ENCODE measurements around the gene LAMA2. TPM values are rescaled to one million over a fixed set of nuclear protein-coding genes. Genes with fewer than 3 reads are reported as not detected.

LAMA2 gene
- total and polyA plus RNA-seq, 2 donors (not counting 1 experiment from before 2014, with no cell fraction given), result 19.5 to 67.5 TPM

DNA sequence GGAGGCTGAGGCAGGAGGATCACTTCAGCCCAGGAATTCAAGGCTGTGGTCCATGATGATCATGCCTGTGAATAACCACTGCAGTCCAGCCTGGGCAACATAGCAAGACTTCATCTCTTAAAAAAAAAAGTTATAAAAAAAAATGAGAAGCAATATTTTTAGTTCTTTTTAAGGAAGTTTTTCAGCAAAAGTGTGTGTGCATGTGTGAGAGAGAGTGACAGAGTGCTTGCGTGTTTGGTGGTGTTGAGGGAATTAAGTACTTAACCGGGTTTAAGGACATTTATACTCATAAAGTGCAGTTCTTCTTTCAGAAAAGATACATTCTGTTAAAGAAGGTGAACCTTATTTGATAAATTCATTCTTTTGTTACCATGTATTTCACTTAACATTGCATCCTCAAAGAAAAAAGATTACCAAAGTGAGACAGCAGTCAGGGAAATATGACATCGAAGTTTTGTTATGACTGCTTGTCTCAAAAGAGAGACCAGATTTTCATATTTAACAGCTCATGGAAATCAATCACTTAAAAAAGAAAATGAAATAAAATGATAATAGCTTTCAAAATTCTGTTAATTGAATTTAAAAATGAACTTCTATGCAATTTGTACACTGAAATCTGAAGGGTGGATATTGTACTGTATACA, 572.3 kb downstream of the LAMA2 start:
- DNase-seq (ENCODE audit: low read depth in 2 of 2), result no peak
- Histone ChIP-seq H3K79me2 (ENCODE audit: control insufficient read depth, insufficient read depth, low read length) (no peaks in the 10 kb centered on the region), H3K4me1 (ENCODE audit: control insufficient read depth, extremely low read depth, insufficient read depth, low read length) (no peaks in the 10 kb centered on the region), H3K27ac (ENCODE audit: insufficient read depth, low read length) (no peak overlapping the region), H3K36me3 (ENCODE audit: control insufficient read depth, insufficient read depth, low read length) (no peaks in the 10 kb centered on the region), H3K4me2 (ENCODE audit: extremely low read depth, insufficient read depth, low read length) (no peak overlapping the region), H3K4me3 (replicated peaks in 1 of 4; ENCODE audit: control extremely low read depth in 1 of 4, insufficient read depth in 1 of 4, low read depth in 3 of 4, low read length in 4 of 4) (no peak overlapping the region), H2AFZ (ENCODE audit: low read length) (no peak overlapping the region), H3K9me3 (ENCODE audit: control insufficient read depth, insufficient read depth, low read depth, low read length) (no peaks in the 10 kb centered on the region), H3K27me3 (ENCODE audit: control insufficient read depth, insufficient read depth, low read length) (no peaks in the 10 kb centered on the region), H4K20me1 (ENCODE audit: control insufficient read depth, extremely low read depth, insufficient read depth, low read length) (no peaks in the 10 kb centered on the region), H3K9ac (ENCODE audit: insufficient read depth, low read length) (no peak overlapping the region)
- TF ChIP-seq, protein P1, sequence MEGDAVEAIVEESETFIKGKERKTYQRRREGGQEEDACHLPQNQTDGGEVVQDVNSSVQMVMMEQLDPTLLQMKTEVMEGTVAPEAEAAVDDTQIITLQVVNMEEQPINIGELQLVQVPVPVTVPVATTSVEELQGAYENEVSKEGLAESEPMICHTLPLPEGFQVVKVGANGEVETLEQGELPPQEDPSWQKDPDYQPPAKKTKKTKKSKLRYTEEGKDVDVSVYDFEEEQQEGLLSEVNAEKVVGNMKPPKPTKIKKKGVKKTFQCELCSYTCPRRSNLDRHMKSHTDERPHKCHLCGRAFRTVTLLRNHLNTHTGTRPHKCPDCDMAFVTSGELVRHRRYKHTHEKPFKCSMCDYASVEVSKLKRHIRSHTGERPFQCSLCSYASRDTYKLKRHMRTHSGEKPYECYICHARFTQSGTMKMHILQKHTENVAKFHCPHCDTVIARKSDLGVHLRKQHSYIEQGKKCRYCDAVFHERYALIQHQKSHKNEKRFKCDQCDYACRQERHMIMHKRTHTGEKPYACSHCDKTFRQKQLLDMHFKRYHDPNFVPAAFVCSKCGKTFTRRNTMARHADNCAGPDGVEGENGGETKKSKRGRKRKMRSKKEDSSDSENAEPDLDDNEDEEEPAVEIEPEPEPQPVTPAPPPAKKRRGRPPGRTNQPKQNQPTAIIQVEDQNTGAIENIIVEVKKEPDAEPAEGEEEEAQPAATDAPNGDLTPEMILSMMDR (conservative IDR thresholded peaks at IDR 0.05 in 1 of 2, IDR thresholded peaks at IDR 0.05 in 1 of 2; ENCODE audit: low read depth in 1 of 2, low read length in 2 of 2), result no peak
- TF ChIP-seq EZH2 (IDR thresholded peaks at IDR 0.05; ENCODE audit: low read length, missing control alignments), result no peak

DNA sequence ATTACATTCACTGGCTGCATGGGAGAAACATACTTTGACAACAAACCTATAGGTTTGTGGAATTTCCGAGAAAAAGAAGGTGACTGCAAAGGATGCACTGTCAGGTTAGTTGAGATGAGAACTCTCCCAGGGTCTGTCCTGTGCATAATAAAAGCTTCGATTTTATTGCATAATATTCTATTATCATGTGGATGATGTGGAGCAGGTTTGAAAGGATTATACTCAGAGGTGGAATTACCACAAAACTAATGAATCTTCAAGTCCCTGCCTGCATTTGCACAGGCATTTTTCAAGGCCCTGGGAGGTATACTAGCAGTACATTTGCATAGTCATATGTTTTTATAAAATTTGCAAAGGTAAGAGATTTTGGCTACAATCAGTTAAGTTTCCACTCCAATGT, 577.3 kb downstream of the LAMA2 start:
- Histone ChIP-seq H3K9ac (ENCODE audit: insufficient read depth, low read length) (no peak overlapping the region), H4K20me1 (ENCODE audit: control insufficient read depth, extremely low read depth, insufficient read depth, low read length) (no peaks in the 10 kb centered on the region), H3K9me3 (ENCODE audit: control insufficient read depth, insufficient read depth, low read depth, low read length) (no peaks in the 10 kb centered on the region), H3K27ac (ENCODE audit: insufficient read depth, low read length) (no peak overlapping the region), H3K27me3 (ENCODE audit: control insufficient read depth, insufficient read depth, low read length) (no peaks in the 10 kb centered on the region), H3K4me2 (ENCODE audit: extremely low read depth, insufficient read depth, low read length) (no peak overlapping the region), H3K79me2 (ENCODE audit: control insufficient read depth, insufficient read depth, low read length) (no peaks in the 10 kb centered on the region), H3K36me3 (ENCODE audit: control insufficient read depth, insufficient read depth, low read length) (no peaks in the 10 kb centered on the region), H3K4me3 (replicated peaks in 1 of 4; ENCODE audit: control extremely low read depth in 1 of 4, insufficient read depth in 1 of 4, low read depth in 3 of 4, low read length in 4 of 4) (no peak overlapping the region), H3K4me1 (ENCODE audit: control insufficient read depth, extremely low read depth, insufficient read depth, low read length) (no peaks in the 10 kb centered on the region), H2AFZ (ENCODE audit: low read length) (no peak overlapping the region)
- DNase-seq (ENCODE audit: low read depth in 2 of 2), result no peak
- TF ChIP-seq, protein P1 (conservative IDR thresholded peaks at IDR 0.05 in 1 of 2, IDR thresholded peaks at IDR 0.05 in 1 of 2; ENCODE audit: low read depth in 1 of 2, low read length in 2 of 2), result no peak
- no peak for TF ChIP-seq EZH2 (IDR thresholded peaks at IDR 0.05; ENCODE audit: low read length, missing control alignments)

- Histone ChIP-seq H3K9me3 (ENCODE audit: control insufficient read depth, insufficient read depth, low read depth, low read length) (no peaks in the 10 kb centered on the region), H3K79me2 (ENCODE audit: control insufficient read depth, insufficient read depth, low read length) (no peaks in the 10 kb centered on the region), H3K4me1 (ENCODE audit: control insufficient read depth, extremely low read depth, insufficient read depth, low read length) (no peaks in the 10 kb centered on the region), H3K27me3 (ENCODE audit: control insufficient read depth, insufficient read depth, low read length) (no peaks in the 10 kb centered on the region), H3K4me3 (replicated peaks in 1 of 4; ENCODE audit: control extremely low read depth in 1 of 4, insufficient read depth in 1 of 4, low read depth in 3 of 4, low read length in 4 of 4) (no peak overlapping the region), H3K27ac (ENCODE audit: insufficient read depth, low read length) (no peak overlapping the region), H3K9ac (ENCODE audit: insufficient read depth, low read length) (no peak overlapping the region), H4K20me1 (ENCODE audit: control insufficient read depth, extremely low read depth, insufficient read depth, low read length) (no peaks in the 10 kb centered on the region), H2AFZ (ENCODE audit: low read length) (no peak overlapping the region), H3K4me2 (ENCODE audit: extremely low read depth, insufficient read depth, low read length) (no peak overlapping the region), H3K36me3 (ENCODE audit: control insufficient read depth, insufficient read depth, low read length) (no peaks in the 10 kb centered on the region)
- DNase-seq (ENCODE audit: low read depth in 2 of 2), result no peak
- TF ChIP-seq, protein P1 (conservative IDR thresholded peaks at IDR 0.05 in 1 of 2, IDR thresholded peaks at IDR 0.05 in 1 of 2; ENCODE audit: low read depth in 1 of 2, low read length in 2 of 2), result no peak
- no peak for TF ChIP-seq EZH2 (IDR thresholded peaks at IDR 0.05; ENCODE audit: low read length, missing control alignments)
Measured at GRCh38 chr6:129469070-129469662, 586.2 kb downstream of the LAMA2 start.

Data from fibroblast of lung (primary cell).